WERI-Rb-1 (cell line): Measurements from ENCODE around the gene M1AP.

ENCODE experiments used
- DNase-seq: peaks from one replicate; pipeline ENCODE4 v3.0.0-alpha.2; 2020
- H3K27ac ChIP-seq: fragments of 250-450 bp; sonication (Bioruptor Pico); 2 replicates; pipeline ENCODE4 v1.5.1; 2020; ENCODE audit warnings: mild to moderate bottlenecking, moderate library complexity
- H3K27me3 ChIP-seq: fragments of 250-450 bp; sonication (Bioruptor Pico); 2 replicates; pipeline ENCODE4 v1.5.1; 2021; ENCODE audit warnings: mild to moderate bottlenecking, low read depth, moderate library complexity; ENCODE audit not compliant: insufficient read depth, severe bottlenecking
- H3K36me3 ChIP-seq: fragments of 250-450 bp; sonication (Bioruptor Pico); 2 replicates; pipeline ENCODE4 v1.5.1; 2020; ENCODE audit warnings: mild to moderate bottlenecking, moderate library complexity
- H3K4me3 ChIP-seq: 2 replicates; pipeline ENCODE4 v1.5.1; 2011; ENCODE audit warnings: low read depth, mild to moderate bottlenecking, control low read depth, low read length
- H3K9me3 ChIP-seq: fragments of 250-450 bp; sonication (Bioruptor Pico); 2 replicates; pipeline ENCODE4 v1.5.1; 2021; ENCODE audit warnings: mild to moderate bottlenecking, moderate library complexity; ENCODE audit not compliant: severe bottlenecking
- CTCF ChIP-seq: IDR thresholded peaks from 2 replicates; pipeline ENCODE4 v1.5.1; 2011; ENCODE audit warnings: low read depth, mild to moderate bottlenecking, control low read depth, inconsistent platforms, low read length

The M1AP gene

GRCh38 chr2:74653985-74654882, 6.1 kb upstream of the M1AP start, which contains the start of gene SEMA4F:
TSS of gene SEMA4F (plus strand) at chr2:74654247. CDS start at chr2:74654377, 130 bp downstream.
- Histone ChIP-seq H3K27me3 (no peaks in the 10 kb centered on the region), H3K9me3 (no peaks in the 10 kb centered on the region), H3K27ac (peak within 1 kb of the TSS; percentile 61), H3K36me3 (peaks cover 6% of the 10 kb centered on the region), H3K4me3 (peak within 1 kb of the TSS; percentile 56)
- DNase-seq, result peak; percentile 100
- TF ChIP-seq CTCF, result no peak

GRCh38 chr2:74653589-74653984, 5.5 kb upstream of the M1AP start:
- H3K36me3 ChIP-seq, result peaks cover 4% of the 10 kb centered on the region
- DNase-seq, result no peak
- H3K9me3 ChIP-seq, result no peaks in the 10 kb centered on the region
- peak overlapping the region; percentile 56 for H3K4me3 ChIP-seq
- no peak for TF ChIP-seq CTCF
- H3K27me3 ChIP-seq, result no peaks in the 10 kb centered on the region
- peak overlapping the region; percentile 43 for H3K27ac ChIP-seq

- no peaks in the 10 kb centered on the region for H3K27me3 ChIP-seq
- H3K9me3 ChIP-seq, result no peaks in the 10 kb centered on the region
- DNase-seq, result no peak
- no peak overlapping the region for H3K4me3 ChIP-seq
- no peaks in the 10 kb centered on the region for H3K36me3 ChIP-seq
- H3K27ac ChIP-seq, result no peak overlapping the region
- TF ChIP-seq CTCF, result no peak
Measured at GRCh38 chr2:74646834-74647482, 1.2 kb downstream of the M1AP start.

- H3K4me3 ChIP-seq, result no peak overlapping the region
- TF ChIP-seq CTCF, result peak; percentile 10; the same call in 1 of the 2 replicates
- no peaks in the 10 kb centered on the region for H3K36me3 ChIP-seq
- no peaks in the 10 kb centered on the region for H3K9me3 ChIP-seq
- DNase-seq, result no peak
- H3K27me3 ChIP-seq, result no peaks in the 10 kb centered on the region
- no peak overlapping the region for H3K27ac ChIP-seq
Measured at GRCh38 chr2:74646201-74646600, 1.9 kb downstream of the M1AP start.

GRCh38 chr2:74645344-74645743, 2.8 kb downstream of the M1AP start:
- H3K9me3 ChIP-seq, result no peaks in the 10 kb centered on the region
- H3K27ac ChIP-seq, result no peak overlapping the region
- no peaks in the 10 kb centered on the region for H3K27me3 ChIP-seq
- no peak overlapping the region for H3K4me3 ChIP-seq
- H3K36me3 ChIP-seq, result no peaks in the 10 kb centered on the region
- TF ChIP-seq CTCF, result no peak
- DNase-seq, result no peak
